Esophagus squamous epithelium (tissue), 4 donors: ENCODE results near the gene TRPT1.

Source experiments
- CTCF ChIP-seq, 6 experiments: fragments of 450-650 bp in 4 of 6; fragments of 200-600 bp in 2 of 6; sonication (generic) in 2 of 6; IDR thresholded peaks; one replicate each; pipeline ENCODE4 v1.5.1; 2016 to 2019; ENCODE audit warnings: antibody characterized with exemption in 6 of 6, mild to moderate bottlenecking in 4 of 6, moderate library complexity in 4 of 6
- POLR2A ChIP-seq, 4 donors: fragments of 450-650 bp; IDR thresholded peaks; one replicate each; pipeline ENCODE4 v1.6.1; 2017; ENCODE audit warnings: antibody characterized with exemption in 4 of 4, mild to moderate bottlenecking in 4 of 4, moderate library complexity in 3 of 4

GRCh38 chr11:64185693-64186491 lies 40.1 kb downstream of the TRPT1 start, which contains the start of gene STIP1:
- TF ChIP-seq CTCF (IDR thresholded peaks at IDR 0.05) (peak in 4 of 6 experiments; percentile 14 to 56 (median 38)), POLR2A (IDR thresholded peaks at IDR 0.05) (peak in 3 of 4 donors; percentile 10 to 68 (median 58))
